PC-3 (cell line): Measurements from ENCODE around the gene DZIP1.
"Not testable (repeated sequence)": the region's sequence is repeated elsewhere in the genome, so short reads cannot be mapped to it uniquely, and the experiment has no call there.

Experiments used
- CTCF ChIP-seq: fragments of 300-600 bp; sonication (generic); conservative IDR thresholded peaks from 2 replicates; pipeline ENCODE4 v1.5.1; 2017; ENCODE audit warnings: antibody characterized with exemption, low read depth, mild to moderate bottlenecking, low read length
- EZH2 ChIP-seq: fragments of 300-600 bp; sonication (generic); IDR thresholded peaks from one replicate; pipeline ENCODE4 v1.6.1; 2017; ENCODE audit warnings: antibody characterized with exemption, mild to moderate bottlenecking, low read length; ENCODE audit not compliant: unreplicated experiment

GRCh38 chr13:95565758-95566157, 78.7 kb downstream of the DZIP1 start:
- not testable (repeated sequence) for TF ChIP-seq CTCF, EZH2
